A549 (cell line): ENCODE data around the gene APP. TPM values are rescaled to one million over a fixed set of nuclear protein-coding genes. Genes with fewer than 3 reads are reported as not detected.

ENCODE experiments used
- ATAC-seq, 2 experiments: fragments of 200-7000 bp in 1 of 2; fragments of >200 bp in 1 of 2; cut with Nextera tagmentation in 1 of 2; cut with Tn5 transposase in 1 of 2; 3 replicates each; pipeline versions ENCODE4 v1.8.0 to v1.9.1; 2018 to 2020; ENCODE audit warnings: mild to moderate bottlenecking in 1 of 2, moderate library complexity in 1 of 2
- CTCF ChIA-PET: fragments of 300-600 bp; sonication (Branson Sonifier 250); formaldehyde crosslinking; extraction: SDS; loops from one replicate; lab custom pipeline; 2021; ENCODE audit warnings: antibody characterized with exemption, inconsistent platforms; lab: Yijun Ruan, JAX
- POLR2A ChIA-PET: fragments of 350-600 bp; formaldehyde crosslinking; extraction: SDS; loops from one replicate; lab custom pipeline; 2021; ENCODE audit warnings: antibody characterized with exemption, inconsistent platforms; lab: Yijun Ruan, JAX
- DNase-seq, 2 experiments: peaks; one replicate each; pipeline versions ENCODE4 v3.0.0 to v3.0.0-alpha.2; 2011 to 2016; ENCODE audit warnings: low read depth in 1 of 2, low spot score in 1 of 2
- FAIRE-seq: peaks from 2 replicates; lab custom pipeline; 2011; peaks lifted over from hg19 to GRCh38; lab: Jason Lieb, UNC
- H3K27ac ChIP-seq, 2 experiments: fragments of >200 bp; sonication (Bioruptor Twin); formaldehyde crosslinking; 3 replicates each; pipeline ENCODE4 v1.5.1; 2016 to 2017
- H3K4me1 ChIP-seq: fragments of >200 bp; sonication (Bioruptor Twin); formaldehyde crosslinking; 3 replicates; pipeline ENCODE4 v1.6.1; 2016
- H3K4me2 ChIP-seq: fragments of >200 bp; sonication (Bioruptor Twin); formaldehyde crosslinking; 3 replicates; pipeline ENCODE4 v1.6.1; 2016
- H3K4me3 ChIP-seq: fragments of >200 bp; sonication (Bioruptor Twin); formaldehyde crosslinking; 3 replicates; pipeline ENCODE4 v1.5.1; 2016
- H3K9me3 ChIP-seq: fragments of >200 bp; sonication (Bioruptor Twin); formaldehyde crosslinking; 3 replicates; pipeline ENCODE4 v1.6.1; 2016
- ATOH8 ChIP-seq: fragments of 250-450 bp; sonication (Bioruptor Pico); IDR thresholded peaks from 2 replicates; pipeline ENCODE4 v1.5.0; 2020; ENCODE audit warnings: low read depth, mild to moderate bottlenecking, moderate library complexity
- BHLHE40 ChIP-seq: IDR thresholded peaks from 2 replicates; pipeline ENCODE4 v1.6.1; 2012; ENCODE audit warnings: low read depth, low read length, inconsistent platforms
- CBX2 ChIP-seq: fragments of 200-600 bp; sonication (generic); IDR thresholded peaks from 2 replicates; pipeline ENCODE4 v1.6.1; 2016; ENCODE audit warnings: low read depth, mild to moderate bottlenecking, borderline replicate concordance
- CEBPB ChIP-seq, 2 experiments: fragments of >200 bp in 1 of 2; sonication (Bioruptor Twin) in 1 of 2; formaldehyde crosslinking in 1 of 2; IDR thresholded peaks; 2 replicates each; pipeline ENCODE4 v1.6.1; 2012 to 2016
- CTCF ChIP-seq: fragments of >200 bp; sonication (Bioruptor Twin); formaldehyde crosslinking; IDR thresholded peaks from 3 replicates; pipeline ENCODE4 v1.5.1; 2016
- E2F6 ChIP-seq: IDR thresholded peaks from 2 replicates; pipeline ENCODE4 v1.6.1; 2012; ENCODE audit warnings: low read depth, borderline replicate concordance
- ELK1 ChIP-seq: fragments of 150-350 bp; IDR thresholded peaks from 2 replicates; pipeline ENCODE4 v1.6.1; 2014; ENCODE audit warnings: low read depth, mild to moderate bottlenecking, low read length
- EP300 ChIP-seq, 2 experiments: fragments of >200 bp; sonication (Bioruptor Twin); formaldehyde crosslinking; IDR thresholded peaks; 2 replicates in 1 of 2; 3 replicates in 1 of 2; pipeline ENCODE4 v1.6.1; 2016 to 2017
- ESRRA ChIP-seq: fragments of 150-350 bp; IDR thresholded peaks from 2 replicates; pipeline ENCODE4 v1.6.1; 2014; ENCODE audit warnings: mild to moderate bottlenecking, low read length, borderline replicate concordance
- FOSB ChIP-seq: fragments of 250-450 bp; sonication (Bioruptor Pico); IDR thresholded peaks from 2 replicates; pipeline ENCODE4 v1.5.0; 2020; ENCODE audit warnings: mild to moderate bottlenecking, moderate library complexity
- FOXS1 ChIP-seq: fragments of 250-450 bp; sonication (Bioruptor Pico); IDR thresholded peaks from 2 replicates; pipeline ENCODE4 v1.5.0; 2020; ENCODE audit warnings: mild to moderate bottlenecking, moderate library complexity
- HDAC2 ChIP-seq: fragments of 200-600 bp; sonication (generic); IDR thresholded peaks from 2 replicates; pipeline ENCODE4 v1.6.1; 2016
- HMGXB4 ChIP-seq: fragments of 250-450 bp; sonication (Bioruptor Pico); IDR thresholded peaks from 2 replicates; pipeline ENCODE4 v1.5.0; 2021; ENCODE audit warnings: mild to moderate bottlenecking, moderate library complexity, borderline replicate concordance
- HOXB13 ChIP-seq: fragments of 250-450 bp; sonication (Bioruptor Pico); IDR thresholded peaks from 2 replicates; pipeline ENCODE4 v1.5.0; 2020; ENCODE audit warnings: low read depth, mild to moderate bottlenecking, moderate library complexity
- MAFK ChIP-seq: fragments of 450-650 bp; IDR thresholded peaks from 2 replicates; pipeline ENCODE4 v1.6.1; 2014; ENCODE audit not compliant: partially characterized antibody
- MAX ChIP-seq: IDR thresholded peaks from 2 replicates; pipeline ENCODE4 v1.6.1; 2012
- MAZ ChIP-seq: fragments of 150-350 bp; IDR thresholded peaks from 2 replicates; pipeline ENCODE4 v1.6.1; 2014; ENCODE audit warnings: antibody characterized with exemption, low read depth, low read length, borderline replicate concordance
- MYC ChIP-seq: IDR thresholded peaks from 2 replicates; pipeline ENCODE4 v1.6.1; 2012; ENCODE audit warnings: mild to moderate bottlenecking, inconsistent platforms, low read length, improper control_type of control experiment, borderline replicate concordance
- NFE2L2 ChIP-seq: fragments of 150-350 bp; conservative IDR thresholded peaks from 2 replicates; pipeline ENCODE4 v1.6.1; 2014; ENCODE audit warnings: low read length
- NPAS2 ChIP-seq: fragments of 250-450 bp; sonication (Bioruptor Pico); IDR thresholded peaks from 2 replicates; pipeline ENCODE4 v1.8.0; 2022; ENCODE audit warnings: mild to moderate bottlenecking, moderate library complexity, borderline replicate concordance
- POLR2AphosphoS2 ChIP-seq: conservative IDR thresholded peaks from 2 replicates; pipeline ENCODE4 v1.6.1; 2012; ENCODE audit warnings: low read length, improper control_type of control experiment, inconsistent platforms
- RARB ChIP-seq: fragments of 250-450 bp; sonication (Bioruptor Pico); IDR thresholded peaks from 2 replicates; pipeline ENCODE4 v1.8.0; 2021; ENCODE audit warnings: mild to moderate bottlenecking, moderate library complexity
- RFX5 ChIP-seq: fragments of 450-650 bp; IDR thresholded peaks from 2 replicates; pipeline ENCODE4 v1.7.1; 2014; ENCODE audit warnings: antibody characterized with exemption, mild to moderate bottlenecking, moderate library complexity
- TP53 ChIP-seq: fragments of 250-450 bp; sonication (Bioruptor Pico); IDR thresholded peaks from 2 replicates; pipeline ENCODE4 v1.5.0; 2021; ENCODE audit warnings: mild to moderate bottlenecking, moderate library complexity
- ZC3H11A ChIP-seq: fragments of 450-650 bp; IDR thresholded peaks from 2 replicates; pipeline ENCODE4 v1.6.1; 2014; ENCODE audit warnings: antibody characterized with exemption, mild to moderate bottlenecking
- ZSCAN20 ChIP-seq: fragments of 250-450 bp; sonication (Bioruptor Pico); IDR thresholded peaks from 2 replicates; pipeline ENCODE4 v1.8.0; 2022; ENCODE audit warnings: mild to moderate bottlenecking, moderate library complexity
- WGBS: methylation state at CpG from one replicate; pipeline ENCODE4 v1.1.6; 2017; ENCODE audit errors: missing lambda C conversion rate; 5-methylcytosine and 5-hydroxymethylcytosine counted together
- polyA plus RNA-seq, 4 experiments: library from polyadenylated mRNA; depleted of rRNA in 3 of 4; stranded (reverse); fragments of >200 nt; fragmentation: RNase III in 1 of 4; extraction: RNeasy Plus Mini Kit Qiagen cat#74134 plus additional on column Dnase treatment in 1 of 4; gene quantifications; 2 replicates in 3 of 4; 3 replicates in 1 of 4; pipeline ENCODE4 v1.2.3, GENCODE V29; 2011 to 2017

APP gene
- polyA plus RNA-seq, 2 of the 4 experiments (the other 2 are of a cell fraction), result 540 to 565 TPM

- no peaks in the 10 kb centered on the region for H3K4me1 ChIP-seq
- no peak overlapping the region for H3K27ac ChIP-seq
- ChIA-PET CTCF (no interaction called here), POLR2A (no interaction called here)
- H3K4me2 ChIP-seq, result no peak overlapping the region
- no peak for DNase-seq
- H3K9me3 ChIP-seq, result no peaks in the 10 kb centered on the region
- FAIRE-seq, result no peak
- 91% methylated on average over 20 of the region's 20 CpGs for WGBS
- H3K4me3 ChIP-seq, result no peak overlapping the region
- TF ChIP-seq RFX5, result no peak
- no peak for TF ChIP-seq NPAS2
- TF ChIP-seq ESRRA, result no peak
- TF ChIP-seq TP53 (CRISPR knock-in tag), result no peak
- no peak for TF ChIP-seq CEBPB (IDR thresholded peaks at IDR 0.05)
- TF ChIP-seq HOXB13, result no peak
- no peak for TF ChIP-seq HDAC2
- TF ChIP-seq MAZ, result no peak
- no peak for TF ChIP-seq ZSCAN20 (CRISPR knock-in tag)
- TF ChIP-seq EP300 (IDR thresholded peaks at IDR 0.05), result no peak
- no peak for TF ChIP-seq ELK1
- no peak for TF ChIP-seq NFE2L2
- no peak for TF ChIP-seq E2F6
- no peak for TF ChIP-seq BHLHE40
- no peak for TF ChIP-seq HMGXB4 (CRISPR knock-in tag)
- no peak for TF ChIP-seq FOSB (CRISPR knock-in tag)
- no peak for TF ChIP-seq ATOH8 (CRISPR knock-in tag)
- no peak for ATAC-seq
Measured at GRCh38 chr21:25911730-25912401, 258.7 kb downstream of the APP start.

GRCh38 chr21:25910809-25911208 lies 259.8 kb downstream of the APP start:
- FAIRE-seq, result no peak
- DNase-seq, result no peak
- no peak for TF ChIP-seq E2F6
- no peak for TF ChIP-seq MAFK
- ATAC-seq, result no peak
- H3K4me1 ChIP-seq, result no peaks in the 10 kb centered on the region
- H3K4me2 ChIP-seq, result no peak overlapping the region
- POLR2A ChIA-PET, result no interaction called here
- no peak overlapping the region for H3K4me3 ChIP-seq
- CTCF ChIA-PET, result no interaction called here
- H3K9me3 ChIP-seq, result no peaks in the 10 kb centered on the region
- H3K27ac ChIP-seq, result no peak overlapping the region
- 93% methylated on average over 1 of the region's 1 CpG for WGBS

GRCh38 chr21:25909341-25909740 lies 261.2 kb downstream of the APP start:
- ChIA-PET CTCF (no interaction called here), POLR2A (no interaction called here)
- H3K4me2 ChIP-seq, result no peak overlapping the region
- FAIRE-seq (no peak), ATAC-seq (no peak), DNase-seq (no peak)
- no peaks in the 10 kb centered on the region for H3K9me3 ChIP-seq
- WGBS, result 95% methylated on average over 5 of the region's 5 CpGs
- no peaks in the 10 kb centered on the region for H3K4me1 ChIP-seq
- no peak overlapping the region for H3K4me3 ChIP-seq
- H3K27ac ChIP-seq, result no peak overlapping the region
- no peak for TF ChIP-seq MYC
- no peak for TF ChIP-seq MAX
- TF ChIP-seq NFE2L2, result no peak
- no peak for TF ChIP-seq CBX2
- TF ChIP-seq E2F6, result no peak
- TF ChIP-seq CEBPB (IDR thresholded peaks at IDR 0.05), result no peak
- TF ChIP-seq ZC3H11A, result no peak
- no peak for TF ChIP-seq FOXS1
- TF ChIP-seq CTCF, result no peak
- TF ChIP-seq POLR2AphosphoS2, result no peak
- TF ChIP-seq RARB (CRISPR knock-in tag), result no peak
